Hematopoietic multipotent progenitor cell treated with erythropoietin and hydrocortisone succinate and interleukin-3 and kit ligand, for 15 days (in vitro differentiated cells): ENCODE data around the gene BCR.

Experiments
- DNase-seq: peaks from one replicate; pipeline ENCODE4 v3.0.0-alpha.2; 2015; ENCODE audit warnings: low spot score

Gene BCR

GRCh38 chr22:23176645-23177027 lies 3.7 kb upstream of the BCR start:
- DNase-seq, result no peak

GRCh38 chr22:23177197-23177596 lies 3.1 kb upstream of the BCR start:
- DNase-seq, result no peak

- peak; percentile 47 for DNase-seq
Observed at GRCh38 chr22:23178512-23179254, 1.6 kb upstream of the BCR start.

- DNase-seq, result no peak
Observed at GRCh38 chr22:23179381-23180299, 669 bp upstream of the BCR start.

GRCh38 chr22:23180893-23181720 lies 798 bp downstream of the BCR start:
- DNase-seq, result no peak

GRCh38 chr22:23181721-23182308 lies 1.5 kb downstream of the BCR start:
- DNase-seq, result no peak

- no peak for DNase-seq
Observed at GRCh38 chr22:23182309-23183060, 2.2 kb downstream of the BCR start.

- no peak for DNase-seq
Observed at GRCh38 chr22:23183061-23183698, 2.9 kb downstream of the BCR start.

GRCh38 chr22:23184100-23184763 lies 3.9 kb downstream of the BCR start:
- no peak for DNase-seq

GRCh38 chr22:23184764-23185113 lies 4.4 kb downstream of the BCR start:
- DNase-seq, result no peak

GRCh38 chr22:23187211-23187610 lies 6.9 kb downstream of the BCR start:
- no peak for DNase-seq

- DNase-seq, result no peak
Observed at GRCh38 chr22:23187871-23188700, 7.8 kb downstream of the BCR start.

GRCh38 chr22:23190526-23190925 lies 10.2 kb downstream of the BCR start:
- no peak for DNase-seq

- no peak for DNase-seq
Observed at GRCh38 chr22:23192133-23192532, 11.8 kb downstream of the BCR start.

GRCh38 chr22:23192558-23192957 lies 12.2 kb downstream of the BCR start:
- DNase-seq, result no peak

- no peak for DNase-seq
Observed at GRCh38 chr22:23193196-23193827, 13.0 kb downstream of the BCR start.

- no peak for DNase-seq
Observed at GRCh38 chr22:23193882-23194281, 13.6 kb downstream of the BCR start.

- no peak for DNase-seq
Observed at GRCh38 chr22:23196165-23196564, 15.9 kb downstream of the BCR start.

GRCh38 chr22:23197836-23198235 lies 17.5 kb downstream of the BCR start:
- DNase-seq, result no peak
